Measurements from ENCODE around the gene DRGX.

GRCh38 chr10:49320191-49320590 is 75.7 kb downstream of the DRGX start:
- no peak for TF ChIP-seq CTCF (IDR thresholded peaks at IDR 0.05; ENCODE audit: poor library complexity)
- TF ChIP-seq EZH2 (IDR thresholded peaks at IDR 0.05; ENCODE audit: borderline replicate concordance): no peak
